Stimulated activated naive CD8-positive, alpha-beta T cell treated with anti-CD3 and anti-CD28 coated beads, Interleukin-15, Interleukin-2, amounts not matched to agents 100 ng/mL and 50 ng/mL, for 24 hours (primary cell): ENCODE measurements around the gene UST.
"Not testable (repeated sequence)": the region's sequence is repeated elsewhere in the genome, so short reads cannot be mapped to it uniquely, and the experiment has no call there.

Experiments
- H3K27ac Mint-ChIP-seq: one replicate; pipeline ENCODE4 v1.8.0; 2021; ENCODE audit warnings: mild to moderate bottlenecking, mixed read lengths
- H3K27me3 Mint-ChIP-seq: one replicate; pipeline ENCODE4 v1.8.0; 2021; ENCODE audit warnings: mixed read lengths
- H3K36me3 Mint-ChIP-seq: one replicate; pipeline ENCODE4 v1.8.0; 2021; ENCODE audit warnings: low read depth, mixed read lengths
- H3K4me1 Mint-ChIP-seq: one replicate; pipeline ENCODE4 v1.8.0; 2021; ENCODE audit warnings: low read depth, mixed read lengths
- H3K4me3 Mint-ChIP-seq: one replicate; pipeline ENCODE4 v1.8.0; 2021; ENCODE audit warnings: mild to moderate bottlenecking, mixed read lengths
- H3K9me3 Mint-ChIP-seq: one replicate; pipeline ENCODE4 v1.8.0; 2021; ENCODE audit warnings: mixed read lengths

UST gene

DNA sequence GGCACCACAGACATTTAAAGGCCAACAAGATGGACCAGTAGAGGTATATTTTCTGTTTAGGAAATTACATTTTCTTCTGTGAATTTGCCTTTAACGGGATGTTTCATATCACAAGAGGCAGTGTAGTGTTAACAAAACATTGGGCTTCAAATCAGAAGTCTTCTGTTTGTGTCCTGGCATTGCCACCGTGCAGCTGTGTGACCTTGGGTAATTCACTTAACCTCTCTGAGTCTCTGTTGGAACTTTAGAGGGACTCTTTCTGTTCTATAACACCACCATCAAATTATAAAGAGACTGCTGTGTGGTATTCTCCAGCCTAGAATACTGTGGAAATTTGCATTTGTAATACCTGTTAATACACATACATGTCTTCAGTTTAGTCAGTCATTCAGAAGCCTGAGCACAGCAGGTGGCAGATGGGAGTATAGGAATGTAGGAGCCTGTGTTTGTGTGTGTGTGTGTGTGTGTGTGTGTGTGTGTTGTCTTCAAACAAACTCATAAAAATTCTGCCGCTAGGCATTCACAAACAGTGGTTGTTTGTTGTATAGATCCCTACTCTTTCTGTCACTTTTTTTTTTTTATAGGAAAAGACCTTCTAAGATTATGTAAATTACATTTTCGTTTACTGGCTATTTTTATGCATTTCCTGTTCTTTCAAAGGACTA, 22.6 kb downstream of the UST start:
- Mint-ChIP-seq H3K4me3 (no peak overlapping the region), H3K27me3 (peaks cover 8% of the 10 kb centered on the region), H3K27ac (no peak overlapping the region), H3K36me3 (no peaks in the 10 kb centered on the region), H3K9me3 (no peaks in the 10 kb centered on the region), H3K4me1 (peaks cover 35% of the 10 kb centered on the region)

DNA sequence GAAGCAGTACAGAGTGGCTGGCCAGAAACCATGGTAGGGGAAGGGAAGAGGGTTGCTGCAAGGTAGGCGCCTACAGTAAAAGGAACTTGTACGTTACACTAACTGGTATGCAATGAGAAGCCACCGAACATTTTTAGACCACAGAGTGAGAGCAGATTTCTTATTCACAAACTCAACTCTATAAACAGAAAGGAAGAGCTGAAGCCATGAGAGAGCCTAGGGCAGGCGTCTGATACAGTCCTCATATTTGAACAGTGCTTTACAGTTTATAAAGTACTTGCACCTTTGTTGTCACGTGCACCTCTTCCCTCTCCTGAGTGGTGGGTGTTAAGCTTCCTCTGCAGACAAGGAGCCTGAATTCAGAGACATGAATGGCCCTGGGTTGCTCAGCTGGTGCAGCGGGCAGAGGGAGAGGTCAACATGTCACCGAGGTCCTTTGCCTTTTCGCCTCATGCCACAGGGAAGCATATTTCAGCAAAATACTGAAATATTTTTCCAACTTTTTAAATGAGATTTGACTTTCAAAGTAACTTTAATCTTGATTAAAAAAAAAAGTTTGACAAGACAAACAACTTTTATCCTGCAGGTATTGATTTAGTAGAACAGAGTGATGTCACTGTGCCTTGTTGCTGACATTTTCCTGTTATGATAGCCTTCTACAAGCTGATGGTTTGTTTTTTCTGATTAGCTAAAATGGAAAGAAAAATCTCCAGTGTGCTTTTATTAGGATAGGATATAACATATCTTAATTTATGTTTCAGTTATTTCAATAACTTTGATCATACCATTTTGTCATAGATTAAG, 23.8 kb downstream of the UST start:
- H3K27ac Mint-ChIP-seq, result no peak overlapping the region
- H3K4me1 Mint-ChIP-seq, result peaks cover 35% of the 10 kb centered on the region
- H3K36me3 Mint-ChIP-seq, result no peaks in the 10 kb centered on the region
- no peak overlapping the region for H3K4me3 Mint-ChIP-seq
- H3K9me3 Mint-ChIP-seq, result no peaks in the 10 kb centered on the region
- peaks cover 8% of the 10 kb centered on the region for H3K27me3 Mint-ChIP-seq

DNA sequence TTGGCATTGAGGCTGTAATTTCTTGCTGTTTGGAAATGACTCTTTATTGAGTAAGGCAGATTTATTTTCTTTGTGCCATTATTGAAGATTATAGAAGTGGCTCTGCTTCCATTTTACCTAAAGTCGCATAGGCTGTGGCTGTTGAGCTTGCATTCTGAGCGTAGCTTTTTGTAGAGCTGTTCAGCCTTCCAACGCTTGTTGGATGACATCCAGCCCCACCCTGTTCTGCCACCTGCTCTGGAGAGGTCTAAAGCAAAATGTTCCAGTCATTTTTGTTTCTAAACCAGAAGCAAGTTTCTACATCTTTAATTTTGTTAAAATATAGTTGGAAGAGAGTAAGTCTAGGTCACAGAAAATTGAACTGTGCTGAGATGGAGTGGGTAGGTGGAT, 24.4 kb downstream of the UST start:
- no peak overlapping the region for H3K4me3 Mint-ChIP-seq
- H3K27me3 Mint-ChIP-seq, result peaks cover 8% of the 10 kb centered on the region
- no peaks in the 10 kb centered on the region for H3K9me3 Mint-ChIP-seq

DNA sequence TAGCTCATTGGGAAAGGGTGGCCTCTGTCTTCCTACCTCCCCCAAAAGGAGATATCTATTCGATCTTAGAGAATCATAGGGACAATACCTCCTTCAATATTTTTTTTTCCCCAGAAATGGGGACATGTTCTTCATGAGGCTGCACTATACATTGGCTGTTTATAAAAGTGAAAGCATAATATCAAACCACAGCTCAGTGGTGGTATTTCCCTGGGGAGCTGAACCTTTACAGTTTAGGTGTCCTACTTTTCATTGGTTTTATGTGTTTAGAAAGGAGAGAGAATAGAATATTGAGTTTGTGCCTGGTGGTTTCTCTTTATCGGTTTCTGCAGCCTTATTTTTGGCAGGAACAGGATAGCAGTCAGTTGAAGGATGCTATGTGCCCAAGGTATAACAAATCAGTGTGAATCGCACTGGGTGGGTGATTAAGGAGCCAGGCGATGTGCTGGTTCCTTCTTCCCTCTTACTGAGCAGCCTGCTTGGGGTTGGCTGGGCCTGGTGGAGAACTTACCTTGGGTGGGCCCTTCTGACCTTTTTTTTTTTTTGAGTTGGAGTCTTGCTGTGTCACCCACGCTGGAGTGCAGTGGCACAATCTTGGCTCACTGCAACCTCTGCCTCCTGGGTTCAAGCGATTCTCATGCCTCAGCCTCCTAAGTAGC, 25.2 kb downstream of the UST start:
- Mint-ChIP-seq H3K4me3 (peak overlapping the region; percentile 44), H3K9me3 (no peaks in the 10 kb centered on the region), H3K27me3 (peaks cover 8% of the 10 kb centered on the region), H3K4me1 (peaks cover 31% of the 10 kb centered on the region), H3K36me3 (no peaks in the 10 kb centered on the region), H3K27ac (no peak overlapping the region)

More for the DNA sequence above, 24.4 kb downstream of the UST start:
- H3K27ac Mint-ChIP-seq, result no peak overlapping the region
- peaks cover 32% of the 10 kb centered on the region for H3K4me1 Mint-ChIP-seq
- no peaks in the 10 kb centered on the region for H3K36me3 Mint-ChIP-seq

DNA sequence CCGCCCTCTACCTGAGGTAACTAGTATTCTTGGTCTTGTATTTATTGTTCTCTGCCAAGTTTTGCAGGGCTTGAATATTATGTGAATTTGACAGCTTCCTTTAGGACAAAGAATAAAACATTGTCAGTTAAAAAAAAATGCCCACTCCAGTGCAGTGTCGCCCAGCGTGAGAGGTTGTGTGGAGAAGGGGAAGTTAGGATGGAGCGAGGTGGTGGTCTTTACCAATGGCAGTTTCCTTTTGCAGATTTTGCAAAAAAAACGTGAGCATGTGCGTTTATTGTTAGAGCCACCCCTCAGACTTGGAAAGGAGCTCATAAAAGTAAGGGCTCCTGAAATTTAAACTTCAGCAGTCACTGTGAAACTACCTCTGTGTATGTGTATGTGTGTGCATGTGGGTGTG, 28.3 kb downstream of the UST start:
- Mint-ChIP-seq H3K9me3 (no peaks in the 10 kb centered on the region), H3K4me1 (peaks cover 28% of the 10 kb centered on the region), H3K36me3 (no peaks in the 10 kb centered on the region), H3K27me3 (peaks cover 4% of the 10 kb centered on the region), H3K27ac (no peak overlapping the region), H3K4me3 (no peak overlapping the region)

DNA sequence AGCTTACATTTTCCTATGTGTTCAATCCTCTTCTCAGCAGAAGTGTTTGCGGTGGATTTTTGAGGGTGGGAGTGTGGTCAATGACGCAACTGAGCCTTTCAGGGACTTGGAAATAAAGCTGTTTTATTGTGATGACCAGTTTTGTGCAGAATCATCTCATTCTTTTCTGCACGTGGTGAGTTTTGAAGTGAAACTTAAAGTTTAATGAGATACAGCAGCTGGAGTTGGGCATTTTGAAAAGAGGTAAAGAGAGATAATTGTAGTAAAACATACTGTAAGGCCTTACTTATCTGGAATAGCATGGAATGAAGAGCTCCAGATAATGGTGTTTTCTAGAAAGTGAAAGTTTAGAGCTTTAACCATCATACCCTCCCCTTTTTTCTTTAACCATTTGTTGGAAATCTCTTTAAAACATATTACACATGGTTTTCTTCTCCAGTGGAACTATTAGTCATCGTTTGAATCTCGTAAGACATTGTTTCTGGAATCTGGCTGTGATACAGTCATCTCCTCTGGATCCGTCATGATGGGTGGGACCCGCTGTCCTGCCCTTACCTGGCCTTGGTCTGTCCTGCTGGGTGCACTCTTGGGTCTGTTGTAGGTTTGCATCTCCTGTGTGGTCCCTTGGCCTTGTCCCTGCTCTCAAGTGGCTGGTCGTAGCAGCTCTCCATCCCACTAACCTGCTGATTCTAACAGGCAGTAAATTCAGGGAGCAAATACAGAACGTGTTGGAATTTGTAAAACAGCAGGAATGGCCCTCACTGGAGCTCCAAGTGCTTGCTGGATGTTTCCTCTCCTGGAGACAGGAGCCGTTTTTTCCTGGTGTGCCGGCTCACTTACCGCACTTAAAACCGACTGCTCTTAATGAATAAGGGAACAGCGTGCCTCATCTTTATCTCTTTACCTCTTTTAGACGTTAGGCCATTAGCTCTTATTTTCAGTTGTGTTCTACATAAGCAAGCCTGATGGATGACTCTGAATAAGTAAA, 29.8 kb downstream of the UST start:
- peaks cover 24% of the 10 kb centered on the region for H3K4me1 Mint-ChIP-seq
- peaks cover 3% of the 10 kb centered on the region for H3K27me3 Mint-ChIP-seq
- no peak overlapping the region for H3K4me3 Mint-ChIP-seq
- no peaks in the 10 kb centered on the region for H3K36me3 Mint-ChIP-seq
- no peaks in the 10 kb centered on the region for H3K9me3 Mint-ChIP-seq
- H3K27ac Mint-ChIP-seq, result no peak overlapping the region

DNA sequence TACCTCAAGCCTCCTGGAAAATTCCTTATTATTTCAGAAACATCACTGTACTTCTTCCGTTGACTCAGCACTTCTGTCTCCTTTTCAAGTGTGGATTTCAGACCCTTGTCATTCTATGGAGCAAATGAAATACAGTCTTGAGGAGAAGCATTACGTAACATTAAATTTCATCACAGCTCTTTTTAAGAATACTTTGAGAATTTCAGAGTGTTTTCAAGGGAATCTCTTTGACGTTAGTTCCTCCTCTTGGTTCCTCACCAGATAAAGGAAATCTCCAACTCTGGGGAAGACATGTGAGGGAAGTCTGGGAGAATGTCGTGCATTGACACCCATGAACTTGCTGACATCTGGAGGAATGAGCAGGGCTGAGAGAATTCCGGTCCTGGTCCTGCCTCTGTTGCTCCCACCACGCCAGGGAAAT, 32.3 kb downstream of the UST start:
- H3K27ac Mint-ChIP-seq, result no peak overlapping the region
- no peaks in the 10 kb centered on the region for H3K9me3 Mint-ChIP-seq

DNA sequence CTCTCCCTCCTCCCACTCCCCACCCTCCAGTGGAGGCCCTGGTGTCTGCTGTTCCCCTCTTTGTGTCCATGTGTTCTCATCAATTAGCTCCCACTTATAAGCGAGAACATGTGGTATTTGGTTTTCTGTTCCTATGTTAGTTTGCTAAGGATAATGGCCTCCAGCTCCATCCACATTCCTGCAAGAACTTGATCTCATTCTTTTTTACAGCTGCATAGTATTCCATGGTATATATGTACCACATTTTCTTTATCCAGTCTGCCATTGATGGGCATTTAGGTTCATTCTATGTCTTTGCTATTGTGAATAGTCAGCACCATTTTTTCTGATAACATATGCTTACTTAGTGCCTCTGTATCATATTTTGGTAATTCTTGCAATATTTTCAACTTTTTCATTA, 33.6 kb downstream of the UST start:
- H3K4me3 Mint-ChIP-seq, H3K27ac Mint-ChIP-seq, H3K27me3 Mint-ChIP-seq, H3K36me3 Mint-ChIP-seq, H3K9me3 Mint-ChIP-seq: not testable (repeated sequence)
- H3K4me1 Mint-ChIP-seq, result peaks cover 20% of the 10 kb centered on the region

More for the DNA sequence above, 32.3 kb downstream of the UST start:
- Mint-ChIP-seq H3K36me3 (no peaks in the 10 kb centered on the region), H3K4me3 (no peak overlapping the region), H3K27me3 (no peaks in the 10 kb centered on the region), H3K4me1 (peaks cover 20% of the 10 kb centered on the region)

DNA sequence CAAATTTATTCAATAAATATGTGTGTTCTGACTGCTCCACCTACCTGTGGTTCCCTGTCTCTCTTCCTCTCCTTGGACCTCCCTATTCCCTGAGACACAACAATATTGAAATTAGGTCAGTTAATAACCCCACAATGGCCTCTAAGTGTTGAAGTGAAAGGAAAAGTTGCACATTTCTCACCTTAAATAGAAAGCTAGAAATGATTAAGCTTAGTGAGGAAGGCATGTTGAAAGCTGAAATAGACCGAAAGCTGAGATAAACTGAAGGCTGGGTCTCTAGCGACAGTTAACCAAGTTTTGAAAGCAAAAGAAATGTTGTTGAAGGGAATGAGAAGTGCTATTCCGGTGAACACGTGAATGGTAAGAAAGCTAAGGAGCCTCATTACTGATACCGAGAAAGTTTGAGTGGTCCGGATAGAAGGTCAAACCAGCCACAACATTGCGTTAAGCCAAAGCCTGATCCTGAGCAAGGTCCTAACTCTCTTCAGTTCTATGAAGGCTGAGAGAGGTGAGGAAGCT, 34.1 kb downstream of the UST start:
- H3K27ac Mint-ChIP-seq, result peak overlapping the region; percentile 28
- H3K9me3 Mint-ChIP-seq, result no peaks in the 10 kb centered on the region
- no peak overlapping the region for H3K4me3 Mint-ChIP-seq

DNA sequence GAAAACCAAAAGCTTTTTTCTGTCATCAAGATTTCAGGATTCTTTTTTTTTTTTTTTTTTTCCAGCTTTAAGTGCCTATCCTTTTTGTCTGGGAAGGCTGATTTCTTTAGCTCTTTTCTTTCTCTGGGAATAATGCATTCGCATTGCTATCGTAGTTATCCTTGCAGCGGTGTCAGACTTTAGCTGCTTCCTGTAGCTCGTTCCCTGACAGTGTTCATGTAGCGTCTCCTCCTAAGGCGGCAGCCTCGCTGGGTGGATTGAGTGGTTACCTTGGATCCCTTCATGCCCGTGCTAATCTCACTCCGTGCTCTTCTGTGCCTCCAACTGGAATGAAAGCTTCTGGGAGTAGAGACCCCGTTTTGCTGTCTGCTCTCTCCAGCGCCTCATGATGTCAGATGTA, 43.1 kb downstream of the UST start:
- H3K4me3 Mint-ChIP-seq, result no peak overlapping the region
- H3K4me1 Mint-ChIP-seq, result no peaks in the 10 kb centered on the region
- H3K27me3 Mint-ChIP-seq, result no peaks in the 10 kb centered on the region
- H3K27ac Mint-ChIP-seq, result no peak overlapping the region
- no peaks in the 10 kb centered on the region for H3K36me3 Mint-ChIP-seq
- no peaks in the 10 kb centered on the region for H3K9me3 Mint-ChIP-seq

More for the DNA sequence above, 34.1 kb downstream of the UST start:
- Mint-ChIP-seq H3K27me3 (no peaks in the 10 kb centered on the region), H3K4me1 (peaks cover 20% of the 10 kb centered on the region), H3K36me3 (no peaks in the 10 kb centered on the region)

DNA sequence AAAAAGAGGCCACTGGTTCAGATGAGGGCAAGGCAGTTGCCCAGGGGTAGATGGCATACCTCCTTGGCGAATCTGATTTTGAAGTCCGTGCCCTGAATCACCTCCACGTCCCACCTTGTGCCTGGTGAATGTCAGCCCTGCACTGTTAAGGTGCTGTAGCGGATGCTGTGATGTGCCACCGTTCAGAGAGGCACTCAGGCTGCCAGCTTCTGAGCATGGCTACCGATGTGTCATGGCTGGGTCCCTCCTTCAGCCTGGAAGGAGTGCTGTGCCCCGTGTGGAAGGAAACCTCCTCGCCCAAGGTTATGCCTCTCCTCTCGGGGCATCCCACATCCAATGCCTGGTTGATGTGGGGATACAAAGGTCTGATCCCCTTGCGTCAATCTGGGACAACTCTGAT, 43.6 kb downstream of the UST start:
- no peaks in the 10 kb centered on the region for H3K36me3 Mint-ChIP-seq
- H3K27me3 Mint-ChIP-seq, result no peaks in the 10 kb centered on the region
- H3K27ac Mint-ChIP-seq, result no peak overlapping the region
- H3K4me3 Mint-ChIP-seq, result no peak overlapping the region
- no peaks in the 10 kb centered on the region for H3K9me3 Mint-ChIP-seq
- no peaks in the 10 kb centered on the region for H3K4me1 Mint-ChIP-seq

DNA sequence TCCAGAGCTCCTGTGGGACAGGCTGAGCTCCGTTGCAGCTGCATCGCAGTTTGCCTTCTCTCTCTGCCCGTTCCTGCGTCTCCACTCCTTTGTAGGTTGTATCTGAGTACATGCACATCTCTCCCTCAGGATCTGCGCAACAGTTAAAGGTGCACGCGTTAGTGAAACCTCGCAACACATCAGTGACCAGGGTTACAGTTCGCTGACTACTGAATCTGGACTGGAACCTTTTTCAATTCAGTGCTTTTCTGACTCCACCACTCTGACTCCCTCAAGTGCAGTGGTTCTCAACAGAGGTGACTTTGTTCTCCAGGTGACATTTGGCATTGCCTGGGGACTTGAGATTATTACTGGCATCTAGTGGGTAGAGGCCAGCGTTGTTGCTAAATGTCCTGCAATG, 44.0 kb downstream of the UST start:
- no peaks in the 10 kb centered on the region for H3K36me3 Mint-ChIP-seq
- no peaks in the 10 kb centered on the region for H3K27me3 Mint-ChIP-seq
- no peaks in the 10 kb centered on the region for H3K4me1 Mint-ChIP-seq
- no peak overlapping the region for H3K4me3 Mint-ChIP-seq
- H3K9me3 Mint-ChIP-seq, result no peaks in the 10 kb centered on the region
- no peak overlapping the region for H3K27ac Mint-ChIP-seq

DNA sequence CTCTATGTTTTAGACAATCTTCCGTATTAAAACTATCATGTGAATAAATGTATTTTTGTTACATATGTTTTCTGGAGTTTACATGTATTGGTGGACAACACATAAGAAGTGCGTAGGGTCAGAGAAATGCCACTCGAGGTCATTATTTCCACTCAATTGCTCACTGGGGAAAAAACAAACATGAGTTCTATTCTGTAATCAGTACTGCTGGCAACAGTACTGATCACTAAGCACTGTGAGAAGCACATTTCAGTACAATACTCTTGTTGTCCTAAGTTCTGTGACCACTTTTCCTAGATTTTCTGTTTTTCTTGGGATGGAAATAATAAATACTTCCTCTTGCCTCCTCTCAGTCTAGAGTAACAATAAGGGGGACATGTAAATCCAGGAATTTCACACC, 44.5 kb downstream of the UST start:
- Mint-ChIP-seq H3K9me3 (no peaks in the 10 kb centered on the region), H3K4me3 (no peak overlapping the region), H3K4me1 (no peaks in the 10 kb centered on the region), H3K27me3 (no peaks in the 10 kb centered on the region), H3K27ac (no peak overlapping the region), H3K36me3 (no peaks in the 10 kb centered on the region)

DNA sequence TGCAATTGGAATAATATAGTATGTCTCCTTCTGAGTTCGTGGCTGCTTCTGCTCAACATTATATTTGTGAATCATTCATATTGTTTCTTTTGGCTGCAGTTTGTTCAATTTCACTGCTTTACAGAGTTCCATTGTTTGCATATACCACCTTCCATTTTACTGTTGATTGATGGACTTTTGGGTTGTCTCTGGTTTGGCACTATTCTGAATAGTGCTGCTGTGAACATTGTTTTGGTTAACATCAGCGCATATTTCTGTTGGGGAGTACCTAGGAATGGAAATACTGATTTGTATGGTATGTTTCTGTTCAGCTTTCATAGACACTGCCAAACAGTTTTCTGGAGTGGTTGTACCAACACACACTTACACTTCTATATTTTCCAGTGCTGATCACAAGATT, 46.9 kb downstream of the UST start:
- Mint-ChIP-seq H3K9me3 (no peaks in the 10 kb centered on the region), H3K36me3 (no peaks in the 10 kb centered on the region), H3K27ac (no peak overlapping the region), H3K27me3 (no peaks in the 10 kb centered on the region), H3K4me3 (no peak overlapping the region), H3K4me1 (no peaks in the 10 kb centered on the region)
